NCI-H146 treated with DMSO at 0.1 percent for 48 hours (cell line): ENCODE measurements around the gene SKOR1.

Experiments used
- DNase-seq: peaks from one replicate; lab custom pipeline; 2025; ENCODE audit not compliant: unreplicated experiment; lab: John Stamatoyannopoulos, UW

Gene SKOR1

GRCh38 chr15:67883234-67883773, 58.0 kb downstream of the SKOR1 start:
- no peak for DNase-seq

GRCh38 chr15:67884009-67884408, 58.7 kb downstream of the SKOR1 start:
- no peak for DNase-seq
